Tibial artery (tissue), 4 donors: ENCODE data around the gene PRLR.

Source experiments
- DNase-seq, 2 donors: peaks; one replicate each; pipeline ENCODE4 v3.0.0-alpha.2; 2019
- H3K27ac ChIP-seq, 2 donors: fragments of 200-600 bp; sonication (generic) in 1 of 2; 1 replicate in 1 of 2; 2 replicates in 1 of 2; pipeline ENCODE4 v1.5.1; 2018 to 2019; ENCODE audit warnings: mild to moderate bottlenecking in 1 of 2
- H3K27me3 ChIP-seq, 2 donors: fragments of 200-600 bp; sonication (generic) in 1 of 2; one replicate each; pipeline versions ENCODE4 v1.5.1 to v1.6.0; 2016 to 2019
- H3K36me3 ChIP-seq, 3 donors: fragments of 200-600 bp; sonication (generic) in 2 of 3; one replicate each; pipeline ENCODE4 v1.5.1; 2016 to 2019; ENCODE audit warnings: mild to moderate bottlenecking in 2 of 3
- H3K4me1 ChIP-seq, 4 donors: fragments of 200-600 bp; sonication (generic) in 2 of 4; 1 replicate in 3 of 4; 2 replicates in 1 of 4; pipeline ENCODE4 v1.5.1; 2016 to 2019
- H3K4me3 ChIP-seq, 2 donors: fragments of 200-600 bp; sonication (generic) in 1 of 2; 1 replicate in 1 of 2; 2 replicates in 1 of 2; pipeline ENCODE4 v1.5.1; 2018 to 2019; ENCODE audit warnings: mild to moderate bottlenecking in 2 of 2
- H3K9me3 ChIP-seq, 3 donors: fragments of 200-600 bp; sonication (generic) in 1 of 3; one replicate each; pipeline ENCODE4 v1.5.1; 2016 to 2019
- intact Hi-C: fragments of 100-400 bp; cut with DNase I; formaldehyde crosslinking; loops from one replicate; pipeline ENCODE4 v1.15.0; 2023; ENCODE audit warnings: low total_unique reads
- TF ChIP-seq, protein P1 (sequence below), 2 experiments: fragments of 200-600 bp in 1 of 2; fragments of 450-650 bp in 1 of 2; IDR thresholded peaks; one replicate each; pipeline ENCODE4 v1.5.1; 2017 to 2019; ENCODE audit warnings: antibody characterized with exemption in 2 of 2, mild to moderate bottlenecking in 1 of 2, moderate library complexity in 1 of 2

PRLR gene

DNA sequence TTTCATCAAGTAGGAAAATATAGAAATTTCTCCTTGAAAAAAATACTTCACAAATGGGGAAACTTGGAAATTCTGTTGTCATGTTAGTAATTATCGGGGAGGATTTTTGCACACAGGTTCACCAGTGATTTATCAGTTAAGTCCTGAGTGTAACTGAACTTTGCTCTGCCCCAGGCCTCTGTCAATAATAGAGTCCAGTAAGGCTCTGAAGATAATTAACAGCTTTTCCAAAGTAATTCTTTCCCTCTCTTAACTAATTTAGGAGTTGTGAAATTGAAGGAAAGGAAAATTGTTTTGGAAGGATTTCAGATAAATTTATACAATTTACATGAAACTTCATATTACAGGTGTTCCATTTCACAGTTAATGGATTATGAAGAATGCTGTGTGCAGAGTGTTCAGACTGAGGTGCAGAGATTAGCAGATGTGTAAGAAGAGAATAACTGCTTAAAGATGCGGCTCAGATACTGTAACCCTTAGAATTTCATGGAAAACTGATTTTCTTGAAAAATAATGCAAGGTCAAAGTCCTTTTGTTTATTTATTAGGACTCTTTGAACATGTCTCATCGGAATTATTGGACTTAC lies 179.7 kb downstream of the PRLR start:
- DNase-seq, result no peak
- no peak overlapping the region for H3K27ac ChIP-seq
- no peaks in the 10 kb centered on the region for H3K9me3 ChIP-seq
- no peaks in the 10 kb centered on the region for H3K27me3 ChIP-seq
- no peaks in the 10 kb centered on the region for H3K4me1 ChIP-seq
- intact Hi-C loops, result no loop called here
- H3K4me3 ChIP-seq, result no peak overlapping the region
- TF ChIP-seq, protein P1, sequence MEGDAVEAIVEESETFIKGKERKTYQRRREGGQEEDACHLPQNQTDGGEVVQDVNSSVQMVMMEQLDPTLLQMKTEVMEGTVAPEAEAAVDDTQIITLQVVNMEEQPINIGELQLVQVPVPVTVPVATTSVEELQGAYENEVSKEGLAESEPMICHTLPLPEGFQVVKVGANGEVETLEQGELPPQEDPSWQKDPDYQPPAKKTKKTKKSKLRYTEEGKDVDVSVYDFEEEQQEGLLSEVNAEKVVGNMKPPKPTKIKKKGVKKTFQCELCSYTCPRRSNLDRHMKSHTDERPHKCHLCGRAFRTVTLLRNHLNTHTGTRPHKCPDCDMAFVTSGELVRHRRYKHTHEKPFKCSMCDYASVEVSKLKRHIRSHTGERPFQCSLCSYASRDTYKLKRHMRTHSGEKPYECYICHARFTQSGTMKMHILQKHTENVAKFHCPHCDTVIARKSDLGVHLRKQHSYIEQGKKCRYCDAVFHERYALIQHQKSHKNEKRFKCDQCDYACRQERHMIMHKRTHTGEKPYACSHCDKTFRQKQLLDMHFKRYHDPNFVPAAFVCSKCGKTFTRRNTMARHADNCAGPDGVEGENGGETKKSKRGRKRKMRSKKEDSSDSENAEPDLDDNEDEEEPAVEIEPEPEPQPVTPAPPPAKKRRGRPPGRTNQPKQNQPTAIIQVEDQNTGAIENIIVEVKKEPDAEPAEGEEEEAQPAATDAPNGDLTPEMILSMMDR (IDR thresholded peaks at IDR 0.05), result no peak
- no peaks in the 10 kb centered on the region for H3K36me3 ChIP-seq

DNA sequence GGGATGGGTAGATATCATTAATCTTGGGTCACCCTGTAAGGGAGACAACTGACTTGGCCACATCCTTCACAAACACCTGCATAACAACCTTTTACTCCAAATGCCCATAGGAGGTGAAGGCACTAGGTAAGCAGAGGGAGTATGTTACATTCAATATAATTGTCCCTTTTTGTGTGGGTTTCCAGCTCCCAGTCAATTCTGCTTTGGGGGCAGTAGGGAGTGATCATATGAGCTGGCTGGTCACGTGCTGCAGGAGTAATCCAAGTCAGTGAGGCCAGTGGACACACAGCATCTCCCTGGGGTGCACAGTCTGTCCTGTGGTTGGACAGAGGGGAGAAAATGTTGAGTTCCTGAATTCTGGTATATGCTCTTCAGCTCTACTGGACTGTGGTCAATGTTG lies 181.4 kb downstream of the PRLR start:
- DNase-seq, result no peak
- Histone ChIP-seq H3K9me3 (no peaks in the 10 kb centered on the region), H3K27ac (no peak overlapping the region), H3K4me1 (no peaks in the 10 kb centered on the region), H3K4me3 (no peak overlapping the region), H3K36me3 (no peaks in the 10 kb centered on the region), H3K27me3 (peaks cover 0 to 3% of the 10 kb centered on the region in 2 donors)
- TF ChIP-seq, protein P1 (IDR thresholded peaks at IDR 0.05), result no peak
- intact Hi-C loops, result no loop called here

- H3K27me3 ChIP-seq, result peaks cover 0 to 3% of the 10 kb centered on the region in 2 donors
- intact Hi-C loops, result no loop called here
- no peak within 1 kb of the TSS for H3K4me3 ChIP-seq
Observed at GRCh38 chr5:35047785-35048404, 182.4 kb downstream of the PRLR start, which contains the start of gene AGXT2. TSS of gene AGXT2 (minus strand) at chr5:35047949. CDS start at chr5:35047892, 57 bp downstream.

DNA sequence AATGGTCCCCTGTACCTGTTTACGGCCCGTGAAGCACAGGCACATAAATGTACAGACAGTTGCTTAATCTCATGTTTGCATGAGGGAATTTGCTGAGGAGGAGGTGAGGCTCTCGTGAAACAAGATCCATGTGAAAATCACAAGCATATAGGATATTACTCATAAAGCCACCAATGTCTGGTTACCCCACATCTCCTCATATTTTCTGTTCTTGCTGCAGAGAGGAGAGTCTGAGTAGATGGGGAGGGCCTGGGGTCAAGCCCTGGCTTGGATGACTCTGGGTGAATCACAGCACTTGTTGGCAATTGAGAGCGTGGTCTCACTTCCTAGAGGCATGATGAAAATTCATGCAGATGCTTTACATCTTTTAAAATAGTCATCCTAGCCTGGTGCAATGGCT lies 183.5 kb downstream of the PRLR start:
- Histone ChIP-seq H3K4me3 (no peak overlapping the region), H3K27me3 (peaks cover 0 to 3% of the 10 kb centered on the region in 2 donors), H3K4me1 (no peaks in the 10 kb centered on the region), H3K36me3 (no peaks in the 10 kb centered on the region), H3K9me3 (no peaks in the 10 kb centered on the region), H3K27ac (no peak overlapping the region)
- DNase-seq, result no peak
- TF ChIP-seq, protein P1 (IDR thresholded peaks at IDR 0.05), result no peak
- intact Hi-C loops, result no loop called here

More at GRCh38 chr5:35047785-35048404, 182.4 kb downstream of the PRLR start, which contains the start of gene AGXT2:
- TF ChIP-seq, protein P1 (IDR thresholded peaks at IDR 0.05), result no peak
- H3K27ac ChIP-seq, result no peak within 1 kb of the TSS
- no peak for DNase-seq
- no peaks in the 10 kb centered on the region for H3K36me3 ChIP-seq
- no peaks in the 10 kb centered on the region for H3K4me1 ChIP-seq
- H3K9me3 ChIP-seq, result no peaks in the 10 kb centered on the region

GRCh38 chr5:35045280-35045679 lies 185.0 kb downstream of the PRLR start:
- DNase-seq, result no peak
- Histone ChIP-seq H3K27ac (no peak overlapping the region), H3K4me1 (no peaks in the 10 kb centered on the region), H3K36me3 (no peaks in the 10 kb centered on the region), H3K27me3 (peaks cover 0 to 3% of the 10 kb centered on the region in 2 donors), H3K9me3 (no peaks in the 10 kb centered on the region), H3K4me3 (no peak overlapping the region)
- TF ChIP-seq, protein P1 (IDR thresholded peaks at IDR 0.05), result no peak
- intact Hi-C loops, result no loop called here
